Activated gamma-delta T cell treated with Interleukin-2 at 50 U/mL for 16 hours (primary cell): ENCODE results near the gene SPATA2L.
A peak's percentile ranks its signal among the peaks of the same experiment; 100 is the strongest.
"Not testable (repeated sequence)": the region's sequence is repeated elsewhere in the genome, so short reads cannot be mapped to it uniquely, and the experiment has no call there.

Experiments
- DNase-seq: peaks from one replicate; pipeline ENCODE4 v3.0.0-alpha.2; 2020

Gene SPATA2L

GRCh38 chr16:89706518-89707260 lies 5.2 kb upstream of the SPATA2L start:
- DNase-seq = no peak

DNA sequence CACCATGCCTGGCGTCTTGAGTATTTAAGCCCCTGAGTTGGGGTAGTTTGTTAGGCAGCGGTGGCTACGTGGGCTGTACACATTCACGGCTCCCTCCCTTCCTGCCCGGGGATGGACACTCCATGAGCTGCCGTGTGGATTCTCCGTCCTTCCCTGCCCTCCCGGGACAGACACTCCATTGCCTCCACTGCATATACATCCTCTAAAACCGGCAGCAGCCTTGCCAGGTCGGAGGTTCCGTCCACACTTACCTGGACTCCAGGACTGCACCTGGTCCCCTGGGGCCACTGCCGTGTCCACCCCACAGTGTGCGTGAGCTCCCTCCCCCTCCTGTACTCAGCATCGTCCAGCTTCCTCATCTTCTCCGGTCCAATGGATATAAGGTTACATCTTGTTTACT lies 3.5 kb upstream of the SPATA2L start:
- no peak for DNase-seq

- DNase-seq = no peak
Measured at GRCh38 chr16:89704281-89704680, 2.8 kb upstream of the SPATA2L start.

- peak; percentile 42 for DNase-seq
Measured at GRCh38 chr16:89700649-89701424, 668 bp downstream of the SPATA2L start.

GRCh38 chr16:89700100-89700648 lies 1.3 kb downstream of the SPATA2L start:
- DNase-seq = peak; percentile 95

DNA sequence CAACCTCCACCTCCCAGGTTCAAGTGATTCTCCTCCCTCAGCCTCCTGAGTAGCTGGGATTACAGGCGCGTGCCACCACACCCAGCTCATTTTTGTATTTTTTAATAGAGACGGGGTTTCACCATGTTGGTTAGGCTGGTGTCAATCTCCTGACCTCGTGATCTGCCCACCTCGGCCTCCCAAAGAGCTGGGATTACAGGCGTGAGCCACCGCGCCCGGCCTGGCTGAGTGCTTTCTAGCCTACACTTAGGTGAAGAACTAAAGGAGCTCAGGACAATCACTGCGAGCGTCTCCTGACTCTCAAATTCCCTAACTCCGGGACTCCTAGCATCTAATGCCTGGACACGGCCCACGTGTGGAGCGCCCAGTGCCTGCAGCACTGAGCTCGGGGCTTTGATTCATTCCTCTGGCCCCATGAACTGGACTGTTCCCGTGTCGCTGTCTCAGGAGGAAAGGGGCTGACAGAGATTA lies 1.8 kb downstream of the SPATA2L start:
- DNase-seq = not testable (repeated sequence)

DNA sequence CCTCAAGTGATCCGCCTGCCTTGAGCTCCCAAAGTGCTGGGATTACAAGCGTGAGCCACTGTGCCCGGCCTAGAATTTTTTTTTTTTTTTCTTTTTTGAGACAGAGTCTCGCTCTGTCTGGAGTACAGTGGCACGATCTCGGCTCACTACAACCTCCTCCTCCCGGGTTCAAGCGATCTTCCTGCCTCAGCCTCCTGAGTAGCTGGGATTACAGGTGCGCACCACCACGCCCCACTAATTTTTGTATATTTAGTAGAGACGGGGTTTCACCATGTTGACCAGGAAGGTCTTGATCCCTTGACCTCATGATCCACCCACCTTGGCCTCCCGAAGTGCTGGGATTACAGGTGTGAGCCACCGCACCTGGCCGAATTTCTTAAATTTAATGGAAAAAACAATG lies 2.8 kb downstream of the SPATA2L start:
- not testable (repeated sequence) for DNase-seq

GRCh38 chr16:89697616-89698331 lies 3.7 kb downstream of the SPATA2L start:
- no peak for DNase-seq

GRCh38 chr16:89697161-89697615 lies 4.3 kb downstream of the SPATA2L start:
- no peak for DNase-seq

DNA sequence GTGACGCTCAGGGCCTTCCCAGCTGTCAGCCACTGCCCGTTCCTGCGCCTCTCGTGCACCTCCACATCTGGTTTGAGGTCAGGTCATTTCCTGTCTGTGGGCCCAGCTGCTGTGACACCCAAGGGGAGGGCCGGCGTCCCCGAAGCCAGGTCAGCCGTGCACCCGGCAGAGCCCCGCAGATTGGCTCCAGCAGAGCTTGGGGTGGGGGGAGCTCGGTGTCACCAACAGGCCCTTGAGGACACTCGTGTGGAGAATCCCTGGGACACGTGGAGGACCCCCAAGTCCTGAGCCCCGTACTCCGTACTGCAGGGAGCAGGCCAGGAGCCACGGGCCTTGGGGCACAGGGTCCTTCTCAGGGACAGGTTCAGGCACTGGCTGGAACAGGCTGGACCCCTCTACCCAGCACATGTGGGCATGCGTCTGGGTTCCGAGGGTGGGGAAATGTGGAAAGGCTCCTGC lies 4.8 kb downstream of the SPATA2L start:
- peak; percentile 46 for DNase-seq

- DNase-seq = no peak
Measured at GRCh38 chr16:89695875-89696669, 5.4 kb downstream of the SPATA2L start.

GRCh38 chr16:89695086-89695874 lies 6.2 kb downstream of the SPATA2L start:
- no peak for DNase-seq

DNA sequence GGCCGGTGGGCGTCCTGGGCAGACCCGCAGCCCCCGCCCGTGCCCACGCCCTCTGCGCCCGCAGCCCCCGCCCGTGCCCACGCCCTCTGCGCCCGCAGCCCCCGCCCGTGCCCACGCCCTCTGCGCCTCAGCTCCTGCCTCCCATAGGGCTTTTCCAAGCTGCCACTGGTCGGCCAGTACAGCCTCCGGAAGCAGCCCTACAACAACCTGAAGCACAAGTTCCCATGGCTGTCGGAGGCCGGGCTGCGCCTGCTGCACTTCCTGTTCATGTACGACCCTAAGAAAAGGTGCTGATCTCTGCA lies 6.8 kb downstream of the SPATA2L start:
- DNase-seq = not testable (repeated sequence)

DNA sequence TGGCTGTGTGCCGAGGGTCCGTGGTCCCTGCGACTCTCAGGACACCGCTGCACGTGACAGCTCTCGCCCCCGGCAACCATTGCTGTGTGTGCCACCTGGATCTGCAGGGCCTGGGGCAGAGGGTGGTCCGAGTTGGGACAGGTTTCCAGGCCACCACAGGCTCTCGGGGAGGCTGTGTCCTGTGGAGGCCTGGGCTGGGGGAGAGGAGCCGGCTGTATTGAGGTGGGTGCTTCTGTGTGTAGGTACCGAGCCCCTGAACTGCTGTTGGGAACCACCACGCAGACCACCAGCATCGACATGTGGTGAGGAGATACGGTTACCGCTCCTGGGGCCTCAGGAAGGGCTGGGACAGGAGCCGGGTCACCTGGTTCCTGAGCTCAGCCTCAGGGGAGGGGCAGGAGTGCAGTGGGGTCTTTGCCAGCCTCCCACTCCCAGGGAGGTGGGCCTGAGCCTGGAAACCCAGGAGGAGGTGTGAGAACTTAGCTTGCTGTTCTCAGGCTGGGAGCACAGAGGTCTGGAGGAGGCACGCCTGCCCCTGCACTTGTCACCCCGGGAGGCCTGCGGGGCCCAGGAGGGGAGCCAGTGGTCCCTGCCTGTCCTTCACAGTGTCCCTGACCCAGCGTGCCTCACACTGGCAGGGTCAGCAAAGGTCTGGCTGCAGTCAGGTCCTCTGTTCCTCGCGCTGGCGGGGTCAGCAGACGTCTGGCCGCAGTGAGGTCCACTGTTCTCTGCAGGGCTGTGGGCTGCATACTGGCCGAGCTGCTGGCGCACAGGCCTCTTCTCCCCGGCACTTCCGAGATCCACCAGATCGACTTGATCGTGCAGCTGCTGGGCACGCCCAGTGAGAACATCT lies 7.3 kb downstream of the SPATA2L start:
- no peak for DNase-seq

GRCh38 chr16:89693289-89693731 lies 8.2 kb downstream of the SPATA2L start:
- DNase-seq = no peak

- no peak for DNase-seq
Measured at GRCh38 chr16:89691986-89692569, 9.4 kb downstream of the SPATA2L start.

GRCh38 chr16:89691231-89691985 lies 10.1 kb downstream of the SPATA2L start:
- DNase-seq = no peak

DNA sequence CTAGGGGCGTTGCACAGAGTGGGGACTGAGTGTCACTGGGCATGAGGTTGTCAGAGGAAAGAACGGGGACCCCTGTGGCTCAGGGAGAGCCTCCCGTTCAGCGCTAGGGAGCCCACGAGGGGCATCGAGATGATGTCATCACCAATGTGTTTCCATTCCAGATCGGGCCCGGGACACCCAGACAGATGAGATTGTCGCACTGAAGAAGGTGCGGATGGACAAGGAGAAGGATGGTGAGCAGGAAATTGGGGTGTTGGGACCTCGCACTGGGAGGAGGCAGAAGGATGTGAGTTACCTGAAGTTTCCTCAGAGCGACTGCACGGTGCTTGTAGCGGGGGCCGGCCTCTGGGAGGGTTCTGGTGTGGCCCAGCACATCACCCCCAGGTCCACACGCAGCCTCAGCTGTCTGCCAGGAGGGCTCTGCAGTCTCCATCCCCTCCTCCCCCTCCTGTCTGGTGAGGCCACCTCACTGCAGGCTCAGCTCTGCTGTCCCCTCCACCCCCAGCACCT lies 11.1 kb downstream of the SPATA2L start:
- no peak for DNase-seq

DNA sequence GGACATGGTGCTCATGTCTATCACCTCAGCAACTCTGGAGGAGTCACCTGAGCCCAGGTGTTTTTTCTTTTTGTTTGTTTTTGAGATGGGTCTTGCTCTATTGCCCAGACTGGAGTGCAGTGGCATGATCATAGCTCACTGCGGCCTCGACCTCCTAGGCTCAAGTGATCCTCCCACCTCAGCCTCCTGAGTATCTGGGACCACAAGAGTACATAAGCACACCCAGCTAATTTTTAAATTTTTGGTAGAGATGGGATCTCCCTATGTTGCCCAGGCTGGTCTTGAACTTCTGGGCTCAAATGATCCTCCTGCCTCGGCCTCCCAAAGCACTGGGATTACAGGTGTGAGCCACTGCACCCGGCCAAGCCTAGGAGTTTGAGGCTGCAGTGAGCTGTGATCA lies 11.9 kb downstream of the SPATA2L start:
- not testable (repeated sequence) for DNase-seq
